Measurements from ENCODE around the gene GLI3.

GLI3 gene

DNA sequence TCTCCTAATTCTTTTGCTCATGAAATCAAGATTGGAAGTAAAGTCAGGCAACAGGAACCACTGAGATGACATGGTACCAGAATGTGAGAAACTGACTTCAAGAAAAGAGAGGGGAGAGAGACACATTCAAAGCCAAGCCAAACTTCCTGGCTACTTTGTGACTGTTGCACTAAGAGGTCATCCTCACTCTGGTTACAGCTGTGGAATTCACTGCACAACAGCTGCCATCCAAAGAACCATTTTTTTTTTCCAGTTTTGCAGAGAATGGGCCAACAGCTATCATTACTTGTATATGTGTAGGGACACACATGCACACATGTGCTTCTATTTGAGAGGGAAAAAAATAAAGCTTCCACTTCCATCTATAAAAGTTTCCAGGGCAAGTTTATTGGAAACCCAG is 203.5 kb downstream of the GLI3 start:
- DNase-seq (ENCODE audit: low spot score): no peak

DNA sequence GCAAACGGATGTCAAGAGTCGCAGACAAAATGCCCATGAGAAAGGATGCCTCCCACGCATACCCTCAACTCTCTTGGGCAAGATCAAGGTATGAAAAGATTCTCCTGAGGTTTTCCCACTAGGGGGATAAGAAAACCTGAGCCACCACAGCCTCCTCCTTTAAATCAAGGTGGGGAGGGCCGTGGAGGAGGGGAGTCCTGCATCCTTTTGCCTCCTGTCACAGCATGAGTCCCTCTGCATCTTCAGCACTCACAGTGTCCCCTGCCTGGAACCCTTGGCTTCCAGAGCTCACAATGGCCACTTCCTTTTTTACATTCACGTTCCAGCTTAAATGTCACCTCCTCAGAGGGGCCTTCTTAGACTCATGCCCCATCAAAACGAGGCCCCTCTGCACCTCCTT is 207.6 kb downstream of the GLI3 start:
- DNase-seq (ENCODE audit: low spot score): no peak

DNA sequence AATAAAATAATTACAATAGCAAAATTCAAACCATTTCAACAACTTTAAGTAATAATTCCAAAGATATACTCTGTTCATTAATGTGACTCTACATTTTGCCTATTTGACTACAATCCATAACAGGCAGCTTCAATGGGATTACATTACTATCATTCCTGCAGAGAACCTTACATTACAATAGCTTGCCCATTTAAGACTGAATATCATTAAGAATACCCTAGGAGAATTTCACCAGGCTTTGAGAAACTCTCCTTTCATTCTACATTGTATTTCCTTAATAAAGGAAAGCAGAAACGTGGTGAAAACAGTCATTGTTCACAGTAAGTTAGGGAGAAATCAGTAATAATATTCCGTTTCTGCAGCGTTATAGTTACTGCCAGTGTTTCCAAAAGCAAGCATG is 209.5 kb downstream of the GLI3 start:
- no peak for DNase-seq (ENCODE audit: low spot score)

DNA sequence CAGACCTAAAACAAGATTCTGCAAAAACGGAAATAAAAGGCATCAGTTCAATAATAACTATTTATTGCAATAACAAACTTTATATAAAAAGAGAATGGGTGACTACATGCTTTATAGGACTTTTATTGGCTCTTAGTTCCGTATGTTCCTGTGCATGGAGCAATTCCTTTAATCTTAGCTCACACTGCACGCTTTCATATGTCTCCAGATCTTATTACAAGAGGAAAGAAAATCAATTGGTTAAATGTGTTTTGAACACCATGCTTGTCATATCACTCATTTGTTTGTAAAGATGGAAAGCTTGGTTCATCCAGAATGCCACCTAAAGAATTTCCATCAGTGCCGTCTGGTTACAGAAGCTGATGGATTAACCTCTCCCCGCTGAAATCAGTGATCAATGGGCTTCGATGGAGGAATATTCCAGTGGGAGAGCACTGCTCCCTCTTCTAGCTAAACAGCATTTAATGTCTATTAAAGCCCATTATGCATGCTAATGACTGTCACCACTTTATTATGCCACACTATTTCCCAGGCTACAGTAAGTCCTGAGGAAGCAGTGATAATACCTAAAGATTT is 210.3 kb downstream of the GLI3 start:
- DNase-seq (ENCODE audit: low spot score): no peak

DNA sequence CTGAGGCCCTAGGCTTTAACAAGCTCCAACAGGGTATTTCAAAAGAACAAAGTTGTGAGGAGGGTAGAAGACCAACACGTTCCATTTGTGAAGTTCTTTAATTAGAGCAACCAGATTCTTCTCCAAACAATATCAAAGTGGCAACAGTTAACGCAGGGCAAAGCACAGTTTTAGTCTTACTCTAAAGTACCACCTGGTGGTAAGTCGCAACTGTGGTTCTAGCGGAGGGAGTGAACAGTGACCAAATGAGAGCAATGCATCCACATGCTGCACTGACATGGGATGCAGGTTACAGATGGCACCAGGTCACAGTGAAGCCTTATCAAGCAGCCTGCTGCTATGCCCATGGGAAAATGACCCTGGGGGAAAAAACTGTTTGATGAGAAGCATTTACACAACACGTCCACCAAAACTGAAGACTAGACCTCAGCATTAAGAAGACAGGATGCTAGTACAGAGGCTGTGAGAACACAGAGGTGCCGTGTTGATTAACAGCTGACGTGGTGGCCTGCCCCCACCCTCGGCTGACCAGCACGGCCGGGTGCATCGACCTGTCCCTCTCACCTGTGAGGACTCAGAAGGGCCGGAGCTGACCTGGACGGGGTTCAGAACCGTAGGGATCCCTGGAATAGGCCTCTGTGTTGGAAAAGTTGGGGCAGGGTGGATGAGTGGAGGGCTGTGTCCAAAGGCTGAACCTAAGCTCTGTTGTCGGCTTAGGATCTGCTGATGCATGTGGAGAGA is 211.2 kb downstream of the GLI3 start:
- DNase-seq (ENCODE audit: low spot score): no peak

DNA sequence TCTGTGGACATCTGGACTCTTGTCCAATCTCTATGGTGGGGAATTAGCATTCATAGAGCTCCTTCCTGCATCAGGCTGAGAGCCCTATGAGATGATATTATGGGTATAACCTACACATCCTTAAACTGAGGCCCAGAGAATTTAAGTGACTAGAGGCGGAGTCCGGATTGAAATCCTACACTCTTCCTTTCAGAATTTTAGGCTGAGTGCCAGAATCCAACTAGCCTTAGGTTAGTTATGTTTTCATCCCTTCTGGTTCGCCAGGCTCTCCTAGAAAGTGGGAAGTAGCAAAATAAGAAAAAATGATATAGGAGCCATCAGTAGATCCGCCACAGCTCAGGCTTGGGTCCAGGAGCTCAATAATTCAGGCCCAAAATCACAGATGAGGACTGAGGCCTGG is 212.5 kb downstream of the GLI3 start:
- no peak for DNase-seq (ENCODE audit: low spot score)

DNA sequence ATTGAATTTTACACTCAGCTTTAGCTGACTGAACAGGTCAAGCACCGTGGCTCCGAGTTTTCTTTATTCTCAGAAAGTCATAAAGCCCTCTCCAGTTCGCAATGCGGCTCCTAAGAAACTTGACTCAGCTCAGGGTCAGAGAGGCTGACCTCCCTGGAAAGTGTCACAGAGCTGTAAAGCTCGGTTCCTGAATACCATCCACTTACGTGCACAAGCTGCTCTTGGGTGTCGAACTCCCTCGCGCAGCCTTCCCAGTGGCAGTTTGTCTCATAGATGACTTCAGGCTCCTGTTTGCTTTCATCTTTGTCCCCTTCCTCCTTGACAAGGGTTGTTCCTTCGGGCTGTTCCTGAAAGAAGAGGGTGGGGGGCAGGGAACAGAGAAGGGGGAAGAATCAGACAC is 213.7 kb downstream of the GLI3 start:
- no peak for DNase-seq (ENCODE audit: low spot score)

DNA sequence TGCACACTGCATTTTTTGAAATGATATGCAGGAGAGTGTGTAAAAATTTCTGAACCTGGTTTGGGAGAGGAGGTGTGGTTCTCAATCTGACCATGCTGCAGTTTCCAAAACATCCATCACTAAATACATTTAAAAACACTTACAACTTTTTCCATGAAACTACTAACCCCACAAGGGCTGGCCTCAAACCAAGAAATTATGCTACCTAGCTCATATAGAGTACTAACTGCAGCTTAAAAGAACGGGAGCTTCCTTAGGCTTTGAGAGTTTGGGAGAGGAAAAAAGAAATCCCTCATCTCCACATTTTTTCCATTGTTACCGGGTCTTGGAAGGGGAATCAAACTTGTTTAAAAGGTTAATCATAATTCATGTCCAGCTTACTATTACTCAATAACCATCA is 214.2 kb downstream of the GLI3 start:
- no peak for DNase-seq (ENCODE audit: low spot score)

DNA sequence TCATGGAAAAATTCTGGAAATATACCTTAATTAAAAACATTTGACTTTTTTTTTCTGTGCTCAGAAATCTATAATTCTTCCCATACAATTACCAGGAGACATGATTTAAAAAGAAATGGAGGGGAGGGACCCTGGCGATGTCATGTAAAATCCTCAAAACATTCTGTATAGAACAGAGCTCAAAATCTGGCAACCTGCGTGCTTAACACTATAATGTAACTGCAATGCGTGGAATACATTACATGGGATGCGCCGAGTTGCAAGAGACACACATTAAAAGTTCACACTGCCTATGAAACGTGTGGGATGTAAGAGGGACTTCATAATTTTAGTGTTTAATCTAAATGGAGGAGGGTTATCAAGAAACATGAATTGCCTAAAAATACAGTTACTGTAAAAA is 215.0 kb downstream of the GLI3 start:
- DNase-seq (ENCODE audit: low spot score): no peak

DNA sequence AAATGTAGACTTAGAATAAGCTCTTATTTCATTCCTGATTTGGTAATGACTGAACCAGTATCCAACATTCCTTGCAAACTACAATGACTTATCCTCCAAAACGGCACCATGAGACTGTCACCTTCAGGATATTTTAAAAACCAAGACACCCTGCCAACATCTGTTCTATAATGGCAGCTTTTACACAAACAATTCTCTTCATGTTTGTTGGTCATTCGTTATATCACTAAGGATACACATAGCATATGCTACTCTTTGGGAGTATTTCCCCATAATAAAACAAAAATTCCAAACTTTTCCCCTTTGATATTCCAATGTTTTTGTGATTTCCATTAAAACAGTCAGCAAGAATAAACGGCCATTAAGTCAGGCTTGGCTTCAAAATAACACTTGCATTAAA is 215.4 kb downstream of the GLI3 start:
- DNase-seq (ENCODE audit: low spot score): no peak

DNA sequence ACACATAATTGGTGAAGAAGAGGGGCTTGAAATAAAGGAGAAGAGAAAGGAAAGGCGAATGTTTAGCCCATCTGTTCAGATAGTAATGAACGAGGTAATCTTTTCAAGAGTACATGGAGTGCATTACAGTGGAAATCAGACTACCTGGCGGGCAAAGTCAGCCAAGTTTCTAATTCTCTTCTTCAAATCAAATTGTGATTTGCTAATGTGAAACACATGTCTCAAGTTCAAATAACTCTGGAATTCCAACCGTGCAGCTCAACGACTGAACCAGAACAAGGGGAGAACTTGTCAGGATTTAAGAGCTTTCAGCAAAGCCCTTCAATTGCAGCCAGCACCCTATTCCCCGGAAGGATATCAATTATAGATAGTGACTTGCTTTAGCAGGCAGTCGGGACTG is 216.9 kb downstream of the GLI3 start:
- DNase-seq (ENCODE audit: low spot score): no peak

DNA sequence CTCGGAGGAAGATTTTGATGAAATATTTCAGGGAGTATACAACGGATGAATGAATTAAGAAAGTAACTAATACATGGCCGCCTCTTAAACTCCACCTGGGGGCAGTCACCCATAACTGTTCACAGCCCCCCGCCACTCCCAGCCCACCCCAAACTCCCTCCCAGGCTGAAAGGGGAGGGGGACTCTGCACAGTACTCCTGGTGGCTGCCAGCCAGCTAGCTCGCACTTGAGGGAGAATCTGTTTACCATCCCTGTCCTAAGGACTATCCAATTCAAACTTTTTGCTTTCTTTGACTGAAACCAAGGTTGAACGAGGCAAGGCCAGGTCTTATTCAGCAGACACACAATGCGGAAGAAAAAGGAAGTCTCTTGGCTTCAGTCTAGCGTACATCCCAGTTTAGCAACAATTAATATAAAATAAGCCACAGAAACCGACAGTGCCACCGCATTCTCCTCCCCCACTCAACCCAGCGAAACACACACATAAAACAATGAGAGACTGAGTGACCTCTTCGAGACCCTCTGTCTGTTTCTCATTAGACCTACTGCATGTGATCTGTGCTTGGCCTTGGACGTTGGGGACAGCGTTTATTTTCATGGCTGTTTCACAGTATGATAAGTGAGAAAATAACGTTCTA is 219.5 kb downstream of the GLI3 start:
- DNase-seq (ENCODE audit: low spot score): no peak

DNA sequence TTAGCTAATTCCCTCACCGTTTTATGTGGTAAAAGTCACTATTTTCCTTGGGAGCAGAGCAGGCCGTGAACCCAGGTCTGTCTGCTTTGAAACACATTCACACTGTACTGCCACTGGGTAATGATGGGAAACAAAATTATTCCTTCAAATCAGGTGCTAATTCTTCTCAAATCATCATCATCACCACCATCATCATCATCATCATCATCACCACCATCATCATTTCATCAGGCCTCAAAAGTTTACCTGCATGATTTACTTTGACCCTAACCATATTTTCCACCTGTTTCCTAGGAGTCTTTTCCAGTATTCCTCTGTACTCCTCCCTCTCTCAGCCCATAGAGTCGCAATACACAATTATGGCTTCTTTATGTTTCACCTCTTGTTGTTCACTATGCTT is 220.5 kb downstream of the GLI3 start:
- DNase-seq (ENCODE audit: low spot score): no peak

DNA sequence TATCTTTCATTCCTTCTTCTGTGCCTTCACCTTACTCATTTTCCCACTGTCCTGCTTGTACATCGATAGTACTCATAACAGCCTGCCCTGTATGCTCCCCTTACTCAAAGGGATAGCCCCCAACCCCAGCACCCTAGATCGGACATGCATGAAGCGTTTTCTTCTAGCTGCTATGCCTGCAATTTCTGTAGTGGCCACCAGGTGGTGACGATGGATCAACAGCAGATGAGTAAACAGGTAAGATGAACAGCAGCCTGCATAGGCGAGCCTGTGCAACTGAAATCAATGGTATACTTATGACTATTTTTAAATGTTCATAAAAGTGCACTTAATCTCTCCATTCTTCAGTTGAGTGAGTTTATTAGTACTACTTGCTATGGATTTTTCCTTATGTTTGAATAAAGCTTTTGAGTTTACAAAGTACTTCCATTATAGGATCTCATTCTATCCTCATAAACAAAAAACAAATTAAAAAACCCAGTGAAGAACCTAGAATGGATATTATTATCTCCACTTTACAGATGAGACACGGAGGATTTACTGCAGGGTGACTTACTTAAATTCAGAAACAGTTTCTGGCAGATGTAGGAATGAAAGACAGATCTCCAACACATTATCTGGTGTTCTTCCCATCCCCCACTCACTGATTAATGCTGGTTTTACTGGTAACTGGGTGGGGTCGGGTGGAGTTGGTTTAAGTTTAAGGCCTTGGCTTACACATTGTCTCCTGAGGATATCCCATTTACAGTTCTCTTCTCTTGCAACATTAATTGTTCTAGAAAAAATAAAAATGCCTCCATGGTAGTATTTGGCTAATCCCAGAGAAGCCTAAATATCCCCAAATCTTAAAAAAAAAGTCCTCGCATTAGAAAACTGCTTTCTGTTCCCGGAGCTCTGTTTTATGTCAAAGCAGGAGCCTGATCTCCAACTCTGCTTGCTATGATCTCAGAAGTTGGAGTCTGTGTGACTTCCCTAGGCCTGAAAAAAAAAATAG is 222.1 kb downstream of the GLI3 start:
- no peak for DNase-seq (ENCODE audit: low spot score)

DNA sequence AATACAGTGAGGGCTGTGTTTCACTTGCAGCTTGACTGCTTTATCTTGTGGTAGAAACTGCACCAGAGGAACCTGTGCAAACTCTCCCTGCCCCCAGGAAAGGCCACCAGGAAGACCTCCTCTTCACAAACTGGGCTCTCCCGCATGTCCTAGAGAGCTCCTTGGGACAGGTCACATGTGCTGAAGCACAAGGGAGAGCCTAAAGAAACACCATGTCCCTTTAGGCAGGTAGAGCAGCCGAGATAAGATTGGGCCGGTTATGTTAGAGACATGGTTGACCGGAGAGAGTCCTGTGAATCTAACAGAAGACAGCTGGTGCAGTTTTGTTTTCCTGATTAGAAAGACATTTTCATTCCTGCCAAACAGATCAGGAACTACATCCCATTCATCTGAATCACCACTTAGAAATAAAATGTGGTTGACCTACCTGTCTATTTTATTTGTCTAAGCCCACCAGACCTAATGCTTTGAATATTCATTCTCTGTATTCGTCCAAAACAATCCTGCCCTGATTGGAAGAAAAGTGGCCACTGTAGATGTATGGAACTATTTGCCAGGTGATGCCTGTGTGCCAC is 224.1 kb downstream of the GLI3 start:
- no peak for DNase-seq (ENCODE audit: low spot score)

DNA sequence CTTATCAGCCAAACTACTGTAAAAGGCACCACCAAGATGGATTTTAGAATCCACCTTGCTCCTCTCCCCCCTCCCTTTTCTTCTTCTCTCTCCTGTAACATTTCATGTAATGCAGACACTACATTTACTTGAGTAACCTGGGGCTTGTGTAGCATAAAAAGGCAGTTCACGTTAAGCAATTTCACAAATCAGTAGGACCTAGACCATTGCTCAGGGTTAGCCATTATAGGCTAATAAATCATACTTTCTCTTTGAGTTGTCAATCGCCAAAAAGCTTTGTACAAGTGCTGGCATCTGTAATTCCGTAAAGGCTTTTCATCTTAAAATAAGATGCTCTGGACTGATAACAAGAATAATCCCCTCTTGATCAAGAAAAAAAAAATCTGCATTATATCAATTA is 224.7 kb downstream of the GLI3 start:
- DNase-seq (ENCODE audit: low spot score): no peak

DNA sequence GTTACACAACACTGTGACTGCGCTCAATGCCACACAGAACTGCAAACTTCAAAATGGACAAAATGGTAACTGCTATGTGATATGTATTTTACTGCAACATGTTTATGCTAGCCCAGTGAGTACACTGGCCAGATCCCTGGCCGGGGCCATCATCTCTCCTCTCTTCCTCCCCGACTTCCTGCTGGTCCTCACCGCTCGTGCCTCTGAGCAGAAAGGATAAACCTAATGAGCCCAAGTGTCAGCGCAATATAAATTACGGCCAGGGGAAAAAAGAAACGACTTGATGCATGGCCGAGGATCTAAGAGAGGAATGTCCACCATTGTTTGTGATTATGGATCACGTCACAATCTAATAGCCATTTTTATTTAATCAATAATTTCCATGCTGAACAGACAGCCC is 225.2 kb downstream of the GLI3 start:
- no peak for DNase-seq (ENCODE audit: low spot score)

DNA sequence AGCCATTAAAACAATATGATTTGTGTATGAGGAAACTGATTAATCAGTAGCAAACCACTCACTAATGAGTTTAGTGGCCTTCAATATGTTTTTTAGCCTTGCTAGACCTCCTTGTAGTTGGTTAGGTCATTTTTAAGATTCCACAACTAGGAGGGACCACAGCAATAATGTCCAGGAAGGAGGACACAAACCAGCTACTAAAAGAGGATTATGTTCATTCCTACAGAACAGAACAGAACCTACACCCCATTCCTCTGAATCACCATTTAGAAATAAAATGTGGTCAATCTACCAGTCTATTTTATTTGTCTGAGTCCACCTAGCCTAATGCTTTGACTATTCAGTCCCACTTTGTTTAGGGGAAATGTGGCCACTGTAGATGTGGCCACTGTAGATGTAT is 226.3 kb downstream of the GLI3 start:
- no peak for DNase-seq (ENCODE audit: low spot score)

DNA sequence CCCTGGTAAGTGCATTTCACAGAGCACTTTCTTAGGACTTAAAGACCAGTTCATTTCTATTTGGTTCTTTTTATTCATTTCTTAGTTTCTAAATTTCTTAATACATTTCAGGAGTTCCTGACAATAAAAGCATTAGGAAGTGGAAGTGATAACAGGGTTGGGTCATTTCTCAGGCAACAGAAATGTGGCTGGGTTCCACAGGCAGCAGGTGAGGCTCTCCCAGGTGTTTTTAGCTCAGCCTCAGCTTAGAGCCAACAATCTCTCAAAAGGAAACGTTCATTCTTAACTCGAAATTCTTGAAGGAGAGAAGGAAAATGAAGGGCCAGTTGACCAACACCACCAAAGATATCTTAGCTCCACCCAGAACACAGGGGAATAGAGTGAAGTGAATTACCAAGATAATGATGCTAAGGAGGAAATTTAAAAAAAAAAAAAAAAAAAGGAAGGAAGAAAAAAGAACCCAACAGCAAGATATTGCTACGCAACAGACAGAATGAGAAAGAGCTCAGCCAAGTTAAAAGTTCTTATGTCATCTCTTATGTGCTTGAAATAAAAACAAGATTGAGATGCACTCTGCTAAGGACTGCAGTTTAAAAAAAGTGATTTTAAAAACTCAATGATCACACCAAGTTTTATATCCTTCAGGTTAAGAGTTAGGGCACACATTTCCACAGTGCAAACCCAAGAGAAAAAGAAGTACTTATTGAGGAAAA is 230.1 kb downstream of the GLI3 start:
- no peak for DNase-seq (ENCODE audit: low spot score)

DNA sequence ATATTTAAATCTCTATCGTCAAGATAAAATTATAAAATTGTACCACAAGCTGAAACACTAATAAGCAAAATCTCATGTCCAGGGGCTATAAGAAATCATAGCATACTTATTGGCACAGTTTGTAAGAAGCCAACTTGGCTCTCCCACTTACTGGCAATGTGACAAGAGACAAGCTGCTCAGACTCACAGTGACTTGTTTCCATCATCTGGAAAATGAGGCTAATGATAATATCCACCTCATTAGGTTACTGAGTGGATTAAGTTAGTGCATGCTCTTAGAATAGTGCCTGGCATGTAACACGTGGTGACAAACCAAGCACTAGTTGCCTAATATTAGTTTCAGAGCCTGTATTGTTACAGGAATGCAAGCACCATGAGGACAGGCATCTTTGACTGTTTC is 234.4 kb downstream of the GLI3 start:
- no peak for DNase-seq (ENCODE audit: low spot score)

DNA sequence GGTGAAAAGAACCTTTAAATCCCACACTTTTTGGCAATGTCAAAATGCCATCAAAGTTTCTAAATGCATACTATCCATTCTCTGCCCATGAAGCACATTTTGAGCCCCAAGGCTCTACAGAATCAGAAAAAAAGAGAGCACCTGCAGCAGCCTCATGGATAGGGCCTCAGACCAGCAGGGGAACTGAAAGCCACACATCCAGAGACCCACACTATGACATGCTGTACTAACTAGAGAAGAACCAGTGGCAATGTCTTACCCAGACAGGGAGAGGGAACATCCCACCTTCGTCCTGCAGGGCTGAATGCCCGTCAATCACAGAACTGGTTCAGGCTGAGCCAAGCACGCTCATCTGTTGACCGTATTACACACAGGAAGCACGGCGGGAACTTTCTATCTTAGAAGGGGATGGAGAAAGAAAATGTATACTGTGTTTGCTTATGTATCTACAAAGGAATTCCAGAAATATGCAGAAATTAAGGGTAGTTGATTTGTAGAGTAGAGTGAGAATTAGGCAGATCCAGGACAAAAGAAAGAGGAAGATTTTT is 237.2 kb downstream of the GLI3 start:
- no peak for DNase-seq (ENCODE audit: low spot score)

All from CD4-positive, alpha-beta T cell treated with Interleukin-6 at 100 ng/mL for 8 hours (primary cell).